DND-41 (cell line): ENCODE data around the gene DIAPH3.

Source experiments
- EZH2 ChIP-seq: IDR thresholded peaks from 3 replicates; pipeline ENCODE4 v1.6.1; 2012; ENCODE audit warnings: borderline replicate concordance, low read depth, mild to moderate bottlenecking, moderate library complexity, low read length, inconsistent platforms; ENCODE audit not compliant: severe bottlenecking
- TF ChIP-seq, protein P1 (sequence below): IDR thresholded peaks from 2 replicates; pipeline ENCODE4 v1.5.1; 2012; ENCODE audit warnings: borderline replicate concordance, low read length, moderate library complexity, mild to moderate bottlenecking; ENCODE audit not compliant: poor library complexity, severe bottlenecking; ENCODE audit errors: extremely low read depth

DNA sequence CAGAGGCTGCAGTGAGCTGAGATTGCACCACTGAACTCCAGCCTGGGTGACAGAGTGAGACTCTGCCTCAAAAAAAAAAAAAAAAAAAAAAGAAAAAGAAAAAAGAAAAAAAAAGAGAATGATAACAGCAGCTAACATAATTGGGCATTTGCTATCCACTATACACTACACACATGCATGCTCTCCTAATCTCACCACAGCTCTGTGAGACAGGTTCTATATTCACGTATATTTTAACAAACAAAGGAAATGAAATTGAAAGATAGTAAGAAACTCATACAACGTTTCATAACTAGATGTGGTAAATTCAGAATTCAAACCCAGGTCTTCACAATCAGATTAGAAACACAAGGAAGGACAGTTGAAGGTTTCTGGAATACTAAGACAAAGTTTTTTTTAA lies 265.7 kb downstream of the DIAPH3 start:
- no peak for TF ChIP-seq EZH2
- TF ChIP-seq, protein P1, sequence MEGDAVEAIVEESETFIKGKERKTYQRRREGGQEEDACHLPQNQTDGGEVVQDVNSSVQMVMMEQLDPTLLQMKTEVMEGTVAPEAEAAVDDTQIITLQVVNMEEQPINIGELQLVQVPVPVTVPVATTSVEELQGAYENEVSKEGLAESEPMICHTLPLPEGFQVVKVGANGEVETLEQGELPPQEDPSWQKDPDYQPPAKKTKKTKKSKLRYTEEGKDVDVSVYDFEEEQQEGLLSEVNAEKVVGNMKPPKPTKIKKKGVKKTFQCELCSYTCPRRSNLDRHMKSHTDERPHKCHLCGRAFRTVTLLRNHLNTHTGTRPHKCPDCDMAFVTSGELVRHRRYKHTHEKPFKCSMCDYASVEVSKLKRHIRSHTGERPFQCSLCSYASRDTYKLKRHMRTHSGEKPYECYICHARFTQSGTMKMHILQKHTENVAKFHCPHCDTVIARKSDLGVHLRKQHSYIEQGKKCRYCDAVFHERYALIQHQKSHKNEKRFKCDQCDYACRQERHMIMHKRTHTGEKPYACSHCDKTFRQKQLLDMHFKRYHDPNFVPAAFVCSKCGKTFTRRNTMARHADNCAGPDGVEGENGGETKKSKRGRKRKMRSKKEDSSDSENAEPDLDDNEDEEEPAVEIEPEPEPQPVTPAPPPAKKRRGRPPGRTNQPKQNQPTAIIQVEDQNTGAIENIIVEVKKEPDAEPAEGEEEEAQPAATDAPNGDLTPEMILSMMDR: no peak
